Osteoblast (primary cell): ENCODE measurements around the gene PXK. TPM values are rescaled to one million over a fixed set of nuclear protein-coding genes. Genes with fewer than 3 reads are reported as not detected.

Experiments used
- DNase-seq: peaks from one replicate; pipeline ENCODE4 v3.0.0; 2011; ENCODE audit warnings: low spot score, mixed read lengths; ENCODE audit not compliant: insufficient read length; ENCODE audit errors: missing footprints
- H2AFZ ChIP-seq: 2 replicates; pipeline ENCODE4 v1.6.0; 2011; ENCODE audit warnings: mild to moderate bottlenecking, low read length
- H3K27ac ChIP-seq: 2 replicates; pipeline ENCODE4 v1.5.1; 2011; ENCODE audit warnings: mild to moderate bottlenecking, low read depth, low read length, moderate library complexity
- H3K27me3 ChIP-seq: 2 replicates; pipeline ENCODE4 v1.6.0; 2012; ENCODE audit warnings: mild to moderate bottlenecking, control low read depth, inconsistent platforms, low read length, moderate library complexity; ENCODE audit not compliant: insufficient read depth
- H3K36me3 ChIP-seq: 2 replicates; pipeline ENCODE4 v1.5.1; 2011; ENCODE audit warnings: mild to moderate bottlenecking, low read length, control low read depth, moderate library complexity; ENCODE audit not compliant: insufficient read depth
- H3K4me1 ChIP-seq: 2 replicates; pipeline ENCODE4 v1.5.1; 2011; ENCODE audit warnings: mild to moderate bottlenecking, low read length, control low read depth, moderate library complexity; ENCODE audit not compliant: insufficient read depth
- H3K4me2 ChIP-seq: 2 replicates; pipeline ENCODE4 v1.6.0; 2011; ENCODE audit warnings: mild to moderate bottlenecking, low read length; ENCODE audit not compliant: insufficient read depth
- H3K4me3 ChIP-seq: fragments of 200-600 bp; sonication (generic); 3 replicates; pipeline ENCODE4 v1.5.1; 2012; ENCODE audit warnings: mild to moderate bottlenecking, low read length, inconsistent platforms; ENCODE audit not compliant: insufficient read depth
- H3K79me2 ChIP-seq: 2 replicates; pipeline ENCODE4 v1.6.0; 2012; ENCODE audit warnings: mild to moderate bottlenecking, low read length, control low read depth, inconsistent platforms; ENCODE audit not compliant: insufficient read depth
- H3K9me3 ChIP-seq: 2 replicates; pipeline ENCODE4 v1.5.1; 2011; ENCODE audit warnings: low read depth, low read length, control low read depth
- H4K20me1 ChIP-seq: 2 replicates; pipeline ENCODE4 v1.6.0; 2012; ENCODE audit warnings: mild to moderate bottlenecking, low read length, control low read depth; ENCODE audit not compliant: insufficient read depth
- CTCF ChIP-seq: IDR thresholded peaks from 2 replicates; pipeline ENCODE4 v1.5.1; 2011; ENCODE audit warnings: mild to moderate bottlenecking, low read depth, low read length, moderate library complexity; ENCODE audit errors: extremely low read depth
- total RNA-seq: library from RNA; depleted of rRNA; stranded (reverse); fragments of >200 nt; gene quantifications from 2 replicates; pipeline ENCODE4 v1.2.3, GENCODE V29; 2012

PXK gene
- total RNA-seq, 1 donor, result 77.4 TPM

GRCh38 chr3:58388550-58389091 lies 55.9 kb downstream of the PXK start:
- Histone ChIP-seq H3K79me2 (peaks cover 6% of the 10 kb centered on the region), H3K36me3 (peaks cover 11% of the 10 kb centered on the region), H3K4me3 (no peak overlapping the region), H3K27ac (peak overlapping the region; percentile 64), H3K4me1 (peaks cover 56% of the 10 kb centered on the region), H3K9me3 (no peaks in the 10 kb centered on the region), H2AFZ (no peak overlapping the region), H3K27me3 (no peaks in the 10 kb centered on the region), H4K20me1 (no peaks in the 10 kb centered on the region), H3K4me2 (no peak overlapping the region)
- no peak for TF ChIP-seq CTCF
- DNase-seq, result peak; percentile 88

GRCh38 chr3:58391156-58391865 lies 58.6 kb downstream of the PXK start:
- Histone ChIP-seq H3K9me3 (no peaks in the 10 kb centered on the region), H3K79me2 (peaks cover 6% of the 10 kb centered on the region), H3K36me3 (peaks cover 23% of the 10 kb centered on the region), H2AFZ (no peak overlapping the region), H3K4me1 (peaks cover 40% of the 10 kb centered on the region), H3K27me3 (no peaks in the 10 kb centered on the region), H3K27ac (peak overlapping the region; percentile 3), H3K4me2 (no peak overlapping the region), H4K20me1 (no peaks in the 10 kb centered on the region), H3K4me3 (no peak overlapping the region)
- no peak for DNase-seq
- TF ChIP-seq CTCF, result no peak

- H2AFZ ChIP-seq, result no peak overlapping the region
- H3K4me2 ChIP-seq, result no peak overlapping the region
- no peaks in the 10 kb centered on the region for H3K9me3 ChIP-seq
- H4K20me1 ChIP-seq, result no peaks in the 10 kb centered on the region
- no peak for TF ChIP-seq CTCF
- no peak for DNase-seq
- peaks cover 32% of the 10 kb centered on the region for H3K36me3 ChIP-seq
- no peak overlapping the region for H3K27ac ChIP-seq
- no peak overlapping the region for H3K4me3 ChIP-seq
- H3K4me1 ChIP-seq, result peaks cover 33% of the 10 kb centered on the region
- peaks cover 6% of the 10 kb centered on the region for H3K79me2 ChIP-seq
- no peaks in the 10 kb centered on the region for H3K27me3 ChIP-seq
Observed at GRCh38 chr3:58392181-58392580, 59.5 kb downstream of the PXK start.

GRCh38 chr3:58394339-58394738 lies 61.6 kb downstream of the PXK start:
- Histone ChIP-seq H3K9me3 (no peaks in the 10 kb centered on the region), H3K27me3 (no peaks in the 10 kb centered on the region), H3K27ac (no peak overlapping the region), H3K4me2 (no peak overlapping the region), H3K4me1 (peaks cover 13% of the 10 kb centered on the region), H2AFZ (no peak overlapping the region), H3K4me3 (no peak overlapping the region), H3K79me2 (no peaks in the 10 kb centered on the region), H3K36me3 (peaks cover 52% of the 10 kb centered on the region), H4K20me1 (no peaks in the 10 kb centered on the region)
- no peak for DNase-seq
- no peak for TF ChIP-seq CTCF
